Esophagus muscularis mucosa (tissue), 4 donors: ENCODE results near the gene COMMD8. TPM values are rescaled to one million over a fixed set of nuclear protein-coding genes. Genes with fewer than 3 reads are reported as not detected.
A peak's percentile ranks its signal among the peaks of the same experiment; 100 is the strongest.
"Not testable (repeated sequence)": the region's sequence is repeated elsewhere in the genome, so short reads cannot be mapped to it uniquely, and the experiment has no call there.

Experiments
- DNase-seq: peaks from one replicate; pipeline ENCODE4 v3.0.0-alpha.2; 2017; ENCODE audit errors: extremely low spot score
- H3K27ac ChIP-seq, 4 donors: fragments of 200-600 bp; sonication (generic); replicated peaks in 1 of 4; 1 replicate in 3 of 4; 2 replicates in 1 of 4; pipeline ENCODE4 v1.5.1; 2016 to 2019; ENCODE audit warnings: mild to moderate bottlenecking in 1 of 4
- H3K27me3 ChIP-seq, 4 donors: fragments of 200-600 bp; sonication (generic); one replicate each; pipeline versions ENCODE4 v1.5.1 to v1.6.0; 2016 to 2019
- H3K36me3 ChIP-seq, 4 donors: fragments of 200-600 bp; sonication (generic); one replicate each; pipeline ENCODE4 v1.5.1; 2016 to 2019
- H3K4me1 ChIP-seq, 4 donors: fragments of 200-600 bp; sonication (generic); one replicate each; pipeline ENCODE4 v1.5.1; 2016 to 2019
- H3K4me3 ChIP-seq, 4 donors: fragments of 200-600 bp; sonication (generic); 1 replicate in 2 of 4; 2 replicates in 2 of 4; pipeline ENCODE4 v1.5.1; 2016 to 2019; ENCODE audit warnings: mild to moderate bottlenecking in 4 of 4, moderate library complexity in 1 of 4
- H3K9me3 ChIP-seq, 4 donors: fragments of 200-600 bp; sonication (generic); 1 replicate in 3 of 4; 2 replicates in 1 of 4; pipeline ENCODE4 v1.5.1; 2016 to 2019
- CTCF ChIP-seq, 3 experiments: fragments of 200-600 bp in 2 of 3; fragments of 450-650 bp in 1 of 3; sonication (generic) in 2 of 3; IDR thresholded peaks; one replicate each; pipeline ENCODE4 v1.5.1; 2017 to 2019; ENCODE audit warnings: antibody characterized with exemption in 3 of 3, mild to moderate bottlenecking in 2 of 3, moderate library complexity in 1 of 3
- EP300 ChIP-seq: sonication (generic); formaldehyde crosslinking; IDR thresholded peaks from one replicate; pipeline ENCODE4 v1.6.1; 2017; ENCODE audit warnings: antibody characterized with exemption
- POLR2A ChIP-seq: fragments of 450-650 bp; IDR thresholded peaks from one replicate; pipeline ENCODE4 v1.6.1; 2017; ENCODE audit warnings: antibody characterized with exemption, moderate library complexity, mild to moderate bottlenecking, low read depth
- POLR2AphosphoS5 ChIP-seq, 2 donors: sonication (generic); formaldehyde crosslinking; IDR thresholded peaks; one replicate each; pipeline ENCODE4 v1.6.1; 2017; ENCODE audit warnings: antibody characterized with exemption in 2 of 2
- WGBS: methylation state at CpG from one replicate; pipeline ENCODE4 v1.1.5; 2018; 5-methylcytosine and 5-hydroxymethylcytosine counted together
- intact Hi-C: fragments of 100-400 bp; cut with DNase I; formaldehyde crosslinking; loops from one replicate; pipeline ENCODE4 v1.15.1; 2023
- total RNA-seq, 4 donors: library from RNA; depleted of rRNA; stranded (reverse); fragments of >200 nt; gene quantifications; one replicate each; pipeline versions ENCODE4 v1.1.0 to v1.2.1, GENCODE V29; 2016

The COMMD8 gene
- total RNA-seq, 4 donors from 2014 or later: 10.3 to 19.9 (median 14.1) TPM

- TF ChIP-seq CTCF (IDR thresholded peaks at IDR 0.05): peak; percentile 7 to 43 (median 12)
- no peak for TF ChIP-seq POLR2AphosphoS5 (IDR thresholded peaks at IDR 0.05)
- WGBS: 79% methylated on average over 4 of the region's 4 CpGs
- no peak overlapping the region for H3K27ac ChIP-seq
- no peak for DNase-seq
- H3K27me3 ChIP-seq: no peaks in the 10 kb centered on the region
- peaks cover 0 to under 1% (median 0%) of the 10 kb centered on the region in 4 donors for H3K36me3 ChIP-seq
- H3K4me3 ChIP-seq: no peak overlapping the region
- no peaks in the 10 kb centered on the region for H3K9me3 ChIP-seq
- H3K4me1 ChIP-seq: peaks cover 0 to 41% (median 32%) of the 10 kb centered on the region in 4 donors
- intact Hi-C loops: no loop called here
These were observed 27.0 kb upstream of the COMMD8 start for GRCh38 chr4:47490550-47490949.

GRCh38 chr4:47488706-47489105 lies 25.2 kb upstream of the COMMD8 start:
- intact Hi-C loops: loop anchor here (5.0 kb wide), 2 partner anchors 39 to 74 kb away; no protein-coding TSS in a partner anchor
- Histone ChIP-seq H3K4me3 (no peak overlapping the region), H3K4me1 (peaks cover 0 to 44% (median 32%) of the 10 kb centered on the region in 4 donors), H3K27ac (no peak overlapping the region), H3K36me3 (no peaks in the 10 kb centered on the region), H3K9me3 (no peaks in the 10 kb centered on the region), H3K27me3 (no peaks in the 10 kb centered on the region)
- no peak for DNase-seq
- no peak for TF ChIP-seq EP300
- no peak for TF ChIP-seq CTCF (IDR thresholded peaks at IDR 0.05)
- no peak for TF ChIP-seq POLR2A
- no peak for TF ChIP-seq POLR2AphosphoS5 (IDR thresholded peaks at IDR 0.05)
- 66% methylated on average over 3 of the region's 3 CpGs for WGBS

- not testable (repeated sequence) for H3K9me3 ChIP-seq, DNase-seq, H3K36me3 ChIP-seq, H3K27me3 ChIP-seq
- 93% methylated on average over 9 of the region's 9 CpGs for WGBS
- Histone ChIP-seq H3K27ac (peak overlapping the region in 3 of 4 donors; percentile 90 to 94 (median 91)), H3K4me1 (peaks cover 0 to 32% (median 23%) of the 10 kb centered on the region in 4 donors), H3K4me3 (peak overlapping the region; percentile 61 to 79 (median 64))
- intact Hi-C loops: loop anchor here (5.0 kb wide), 2 partner anchors 41 to 76 kb away; no protein-coding TSS in a partner anchor
These were observed 23.2 kb upstream of the COMMD8 start for GRCh38 chr4:47486727-47487126.

GRCh38 chr4:47486231-47486673 lies 22.8 kb upstream of the COMMD8 start:
- intact Hi-C loops: loop anchor here (5.0 kb wide), 2 partner anchors 41 to 76 kb away; no protein-coding TSS in a partner anchor
- H3K36me3 ChIP-seq: no peaks in the 10 kb centered on the region
- 35% methylated on average over 5 of the region's 5 CpGs for WGBS
- H3K4me1 ChIP-seq: peaks cover 0 to 32% (median 23%) of the 10 kb centered on the region in 4 donors
- peak overlapping the region; percentile 85 to 94 (median 90) for H3K27ac ChIP-seq
- peak overlapping the region; percentile 61 to 79 (median 64) for H3K4me3 ChIP-seq
- no peak for TF ChIP-seq POLR2A
- no peak for TF ChIP-seq EP300
- no peak for TF ChIP-seq CTCF (IDR thresholded peaks at IDR 0.05)
- TF ChIP-seq POLR2AphosphoS5 (IDR thresholded peaks at IDR 0.05): no peak
- no peak for DNase-seq
- no peaks in the 10 kb centered on the region for H3K9me3 ChIP-seq
- H3K27me3 ChIP-seq: no peaks in the 10 kb centered on the region

GRCh38 chr4:47485768-47486167 lies 22.3 kb upstream of the COMMD8 start:
- H3K27me3 ChIP-seq: no peaks in the 10 kb centered on the region
- H3K4me1 ChIP-seq: peaks cover 0 to 29% (median 22%) of the 10 kb centered on the region in 4 donors
- H3K27ac ChIP-seq: peak overlapping the region; percentile 85 to 94 (median 90)
- TF ChIP-seq POLR2AphosphoS5 (IDR thresholded peaks at IDR 0.05): no peak
- no peak for TF ChIP-seq EP300
- TF ChIP-seq CTCF (IDR thresholded peaks at IDR 0.05): no peak
- TF ChIP-seq POLR2A: no peak
- intact Hi-C loops: loop anchor here (5.0 kb wide), 2 partner anchors 42 to 77 kb away; no protein-coding TSS in a partner anchor
- no peaks in the 10 kb centered on the region for H3K36me3 ChIP-seq
- WGBS: under 1% methylated on average over 14 of the region's 14 CpGs
- H3K9me3 ChIP-seq: no peaks in the 10 kb centered on the region
- H3K4me3 ChIP-seq: peak overlapping the region; percentile 61 to 79 (median 64)
- DNase-seq: no peak
